Endothelial cell of umbilical vein (primary cell): ENCODE measurements around the gene CNTROB. TPM values are rescaled to one million over a fixed set of nuclear protein-coding genes. Genes with fewer than 3 reads are reported as not detected.

ENCODE experiments used
- BruUV-seq: library from RNA; stranded (reverse); fragments of 400-500 nt; replicated peaks from 2 replicates; lab custom pipeline; 2021; lab: Mats Ljungman, UMichigan
- CTCF ChIA-PET: fragments of 300-600, 350-600 bp; sonication (Branson Sonifier 250); formaldehyde crosslinking; loops from one replicate; lab custom pipeline; 2021; ENCODE audit warnings: antibody characterized with exemption, inconsistent platforms; lab: Charles Lee
- POLR2A ChIA-PET: fragments of 300-600, 350-600 bp; sonication (Branson Sonifier 250); formaldehyde crosslinking; loops from one replicate; lab custom pipeline; 2021; ENCODE audit warnings: antibody characterized with exemption, inconsistent platforms; lab: Charles Lee
- DNase-seq: peaks from one replicate; pipeline ENCODE4 v3.0.0-alpha.2; 2011; ENCODE audit warnings: low read depth, low spot score
- FAIRE-seq: peaks from 2 replicates; lab custom pipeline; 2011; peaks lifted over from hg19 to GRCh38; lab: Jason Lieb, UNC
- H2AFZ ChIP-seq: 2 replicates; pipeline ENCODE4 v1.6.0; 2012; ENCODE audit warnings: low read depth, low read length, control low read depth, inconsistent platforms
- H3K27ac ChIP-seq: 2 replicates; pipeline ENCODE4 v1.5.1; 2011; ENCODE audit warnings: low read depth, mild to moderate bottlenecking, control low read depth, low read length, moderate library complexity; ENCODE audit not compliant: insufficient read depth
- H3K27me3 ChIP-seq, 2 experiments: 2 replicates each; pipeline versions ENCODE4 v1.6.0 to v1.6.1; 2011; ENCODE audit warnings: low read length in 2 of 2, mixed read lengths in 1 of 2; ENCODE audit not compliant: control insufficient read depth in 2 of 2, insufficient read depth in 2 of 2
- H3K36me3 ChIP-seq, 2 experiments: 2 replicates in 1 of 2; 3 replicates in 1 of 2; pipeline ENCODE4 v1.5.1; 2011; ENCODE audit warnings: low read length in 2 of 2, mild to moderate bottlenecking in 1 of 2, moderate library complexity in 1 of 2; ENCODE audit not compliant: control insufficient read depth in 2 of 2, insufficient read depth in 2 of 2; ENCODE audit errors: extremely low read depth in 1 of 2
- H3K4me1 ChIP-seq: 3 replicates; pipeline ENCODE4 v1.5.1; 2011; ENCODE audit warnings: mild to moderate bottlenecking, low read length; ENCODE audit not compliant: control insufficient read depth, insufficient read depth; ENCODE audit errors: extremely low read depth
- H3K4me2 ChIP-seq: 2 replicates; pipeline ENCODE4 v1.6.1; 2011; ENCODE audit warnings: low read length, control low read depth, mixed read lengths; ENCODE audit not compliant: insufficient read depth
- H3K4me3 ChIP-seq, 3 experiments: fragments of 200-600 bp in 1 of 3; sonication (generic), shearing (Covaris generic) in 1 of 3; replicated peaks in 1 of 3; 2 replicates each; pipeline ENCODE4 v1.5.1; 2011 to 2016; ENCODE audit warnings: control low read depth in 3 of 3, low read length in 3 of 3, mild to moderate bottlenecking in 2 of 3, inconsistent platforms in 1 of 3, low read depth in 1 of 3, moderate library complexity in 1 of 3; ENCODE audit not compliant: insufficient read depth in 1 of 3
- H3K79me2 ChIP-seq: 2 replicates; pipeline ENCODE4 v1.6.0; 2012; ENCODE audit warnings: low read length, inconsistent platforms; ENCODE audit not compliant: control insufficient read depth, insufficient read depth
- H3K9ac ChIP-seq: replicated peaks from 2 replicates; pipeline ENCODE3; 2011; ENCODE audit warnings: low read length, control low read depth; ENCODE audit not compliant: insufficient read depth; ENCODE audit errors: extremely low read depth
- H3K9me1 ChIP-seq: replicated peaks from 3 replicates; pipeline ENCODE4 v1.6.0; 2011; ENCODE audit warnings: mild to moderate bottlenecking, low read length; ENCODE audit not compliant: control insufficient read depth, insufficient read depth; ENCODE audit errors: extremely low read depth
- H3K9me3 ChIP-seq: replicated peaks from 2 replicates; pipeline ENCODE4 v1.5.1; 2012; ENCODE audit warnings: low read length, inconsistent platforms; ENCODE audit not compliant: control insufficient read depth, insufficient read depth
- H4K20me1 ChIP-seq: replicated peaks from 2 replicates; pipeline ENCODE3; 2011; ENCODE audit warnings: mild to moderate bottlenecking, low read length; ENCODE audit not compliant: control insufficient read depth, insufficient read depth; ENCODE audit errors: extremely low read depth
- EZH2 ChIP-seq: IDR thresholded peaks from 2 replicates; pipeline ENCODE4 v1.6.1; 2012; ENCODE audit warnings: borderline replicate concordance, low read depth, mild to moderate bottlenecking, moderate library complexity, low read length, inconsistent platforms; ENCODE audit not compliant: severe bottlenecking
- FOS ChIP-seq: IDR thresholded peaks from 2 replicates; pipeline ENCODE4 v1.6.1; 2011; ENCODE audit warnings: mild to moderate bottlenecking, low read length, moderate library complexity, borderline replicate concordance; ENCODE audit not compliant: insufficient read depth
- GATA2 ChIP-seq: IDR thresholded peaks from 2 replicates; pipeline ENCODE4 v1.7.0; 2011; ENCODE audit warnings: low read depth, mild to moderate bottlenecking, moderate library complexity, mixed read lengths, low read length; ENCODE audit not compliant: insufficient read length, insufficient read depth
- JUN ChIP-seq: IDR thresholded peaks from 2 replicates; pipeline ENCODE4 v1.6.1; 2011; ENCODE audit warnings: borderline replicate concordance, low read depth; ENCODE audit not compliant: insufficient read length, insufficient read depth
- MYC ChIP-seq: IDR thresholded peaks from one replicate; pipeline ENCODE4 v1.6.1; 2011; ENCODE audit warnings: mild to moderate bottlenecking, low read depth, low read length
- POLR2A ChIP-seq: IDR thresholded peaks from 2 replicates; pipeline ENCODE4 v1.6.1; 2012; ENCODE audit warnings: low read depth, mild to moderate bottlenecking, control low read depth, low read length
- POLR2AphosphoS5 ChIP-seq: IDR thresholded peaks from 2 replicates; pipeline ENCODE4 v1.6.1; 2012; ENCODE audit warnings: low read depth, mild to moderate bottlenecking, control low read depth, low read length, moderate library complexity; ENCODE audit not compliant: insufficient read depth
- dilution Hi-C: fragments of 300-500 bp; cut with MboI; formaldehyde crosslinking; loops from one replicate; pipeline ENCODE4 v1.15.0; 2019; ENCODE audit warnings: low sequenced_read_pairs; ENCODE audit not compliant: extremely low pct_ligation_motif_present
- intact Hi-C: fragments of 100-400 bp; cut with micrococcal nuclease; formaldehyde crosslinking; loops from one replicate; pipeline ENCODE4 v1.10.0; 2022
- polyA plus RNA-seq, 4 experiments: library from polyadenylated mRNA; depleted of rRNA in 3 of 4; stranded (reverse) in 3 of 4; unstranded in 1 of 4; fragments of >200 nt; gene quantifications; 2 replicates each; pipeline versions ENCODE4 v1.2.1 to v1.2.3, GENCODE V29; 2011 to 2012; ENCODE audit warnings: missing spikeins in 1 of 4
- total RNA-seq: library from RNA; stranded (reverse); gene quantifications from 2 replicates; pipeline ENCODE4 v1.2.3, GENCODE V29; 2021
- TF ChIP-seq, protein P1 (sequence below): IDR thresholded peaks from 2 replicates; pipeline ENCODE4 v1.6.1; 2011; ENCODE audit not compliant: insufficient read depth, insufficient read length
- TF ChIP-seq, protein P2 (sequence below), 2 donors: IDR thresholded peaks; 1 replicate in 1 of 2; 2 replicates in 1 of 2; pipeline ENCODE4 v1.5.1; 2011; ENCODE audit warnings: low read length in 2 of 2, mild to moderate bottlenecking in 2 of 2, moderate library complexity in 2 of 2, control low read depth in 1 of 2, inconsistent platforms in 1 of 2, low read depth in 1 of 2; ENCODE audit not compliant: insufficient read depth in 1 of 2; ENCODE audit errors: extremely low read depth in 1 of 2

Gene CNTROB
- total and polyA plus RNA-seq, 2 donors (not counting 3 experiments of a cell fraction or from before 2014, with no cell fraction given): 24.9 to 47.2 TPM

DNA sequence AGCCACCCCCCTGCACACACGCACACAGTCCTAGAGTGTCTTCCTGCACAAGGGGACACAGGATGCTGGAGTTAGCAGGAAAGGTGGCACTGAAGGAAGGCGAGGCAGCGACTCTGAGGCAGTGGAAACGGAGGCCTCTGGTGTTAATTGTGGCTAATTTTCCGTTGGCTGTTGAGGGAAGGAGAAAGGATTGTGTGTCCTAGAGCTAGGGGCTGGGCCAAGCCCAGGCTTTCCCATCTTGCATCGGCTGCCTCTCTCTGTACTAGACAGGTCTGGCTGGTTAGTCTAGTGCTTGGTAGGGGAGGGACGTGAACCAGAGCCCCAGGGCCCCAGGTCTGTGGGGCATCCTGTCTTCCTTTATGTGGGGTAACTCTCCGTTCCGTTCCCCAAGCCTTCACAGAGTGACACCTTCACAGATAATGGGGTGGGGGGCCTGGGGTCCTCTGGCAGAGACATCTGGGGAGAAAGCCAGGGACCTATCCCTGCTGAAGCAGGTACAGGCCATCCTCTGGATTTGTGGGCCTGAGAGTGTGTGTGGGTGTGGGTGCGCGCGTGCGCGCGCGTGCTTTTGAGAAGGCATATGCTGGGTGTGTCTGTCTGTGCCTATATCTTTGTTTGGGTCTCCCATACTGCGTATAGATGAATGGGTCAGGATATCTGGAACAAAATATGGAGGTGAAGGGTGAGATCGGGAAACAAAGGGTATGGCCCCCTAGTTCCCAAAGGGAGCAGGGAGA lies 43.7 kb upstream of the CNTROB start, which contains the start of gene CHD3:
TSS of gene CHD3 (plus strand) at position 606 of the 737 bp plus-strand sequence. CDS start 212 bp downstream, outside the sequence.
- H3K4me1 ChIP-seq: peaks cover 35% of the 10 kb centered on the region
- H3K79me2 ChIP-seq: peaks cover 32% of the 10 kb centered on the region
- TF ChIP-seq GATA2 (no peak), POLR2AphosphoS5 (no peak), POLR2A (no peak), FOS (no peak), JUN (no peak), EZH2 (no peak), MYC (no peak)
- TF ChIP-seq, protein P1, sequence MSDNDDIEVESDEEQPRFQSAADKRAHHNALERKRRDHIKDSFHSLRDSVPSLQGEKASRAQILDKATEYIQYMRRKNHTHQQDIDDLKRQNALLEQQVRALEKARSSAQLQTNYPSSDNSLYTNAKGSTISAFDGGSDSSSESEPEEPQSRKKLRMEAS: no peak
- TF ChIP-seq, protein P2, sequence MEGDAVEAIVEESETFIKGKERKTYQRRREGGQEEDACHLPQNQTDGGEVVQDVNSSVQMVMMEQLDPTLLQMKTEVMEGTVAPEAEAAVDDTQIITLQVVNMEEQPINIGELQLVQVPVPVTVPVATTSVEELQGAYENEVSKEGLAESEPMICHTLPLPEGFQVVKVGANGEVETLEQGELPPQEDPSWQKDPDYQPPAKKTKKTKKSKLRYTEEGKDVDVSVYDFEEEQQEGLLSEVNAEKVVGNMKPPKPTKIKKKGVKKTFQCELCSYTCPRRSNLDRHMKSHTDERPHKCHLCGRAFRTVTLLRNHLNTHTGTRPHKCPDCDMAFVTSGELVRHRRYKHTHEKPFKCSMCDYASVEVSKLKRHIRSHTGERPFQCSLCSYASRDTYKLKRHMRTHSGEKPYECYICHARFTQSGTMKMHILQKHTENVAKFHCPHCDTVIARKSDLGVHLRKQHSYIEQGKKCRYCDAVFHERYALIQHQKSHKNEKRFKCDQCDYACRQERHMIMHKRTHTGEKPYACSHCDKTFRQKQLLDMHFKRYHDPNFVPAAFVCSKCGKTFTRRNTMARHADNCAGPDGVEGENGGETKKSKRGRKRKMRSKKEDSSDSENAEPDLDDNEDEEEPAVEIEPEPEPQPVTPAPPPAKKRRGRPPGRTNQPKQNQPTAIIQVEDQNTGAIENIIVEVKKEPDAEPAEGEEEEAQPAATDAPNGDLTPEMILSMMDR (IDR thresholded peaks at IDR 0.05; ENCODE audit: extremely low read depth in 1 of 2, insufficient read depth in 1 of 2, low read depth in 1 of 2, low read length in 2 of 2): no peak
- H4K20me1 ChIP-seq: no peaks in the 10 kb centered on the region
- peak within 1 kb of the TSS; percentile 69 for H3K9ac ChIP-seq
- peaks cover 13 to 15% of the 10 kb centered on the region in 2 experiments for H3K36me3 ChIP-seq
- peak within 1 kb of the TSS; percentile 78 for H3K27ac ChIP-seq
- intact Hi-C loops: loop anchor here (5.0 kb wide), 1 partner anchor 201 kb away; the partner anchor contains the start of genes TP53 and WRAP53
- no peaks in the 10 kb centered on the region for H3K27me3 ChIP-seq
- POLR2A ChIA-PET: no interaction called here
- H3K9me1 ChIP-seq: no peaks in the 10 kb centered on the region
- H2AFZ ChIP-seq: peak within 1 kb of the TSS; percentile 46
- H3K4me3 ChIP-seq: peak within 1 kb of the TSS in 2 of 3 experiments; percentile 20 to 50
- dilution Hi-C loops: no loop called here
- CTCF ChIA-PET: interaction anchor here (0.8 to 1.4 kb wide), 6 partner anchors 20 to 100 kb away, joined by 3 to 6 read pairs (median 4); partner anchors contain the start of gene NAA38
- DNase-seq (no peak), FAIRE-seq (peak; percentile 44)
- H3K4me2 ChIP-seq: peak within 1 kb of the TSS; percentile 60
- no TSS peak for BruUV-seq
- no peaks in the 10 kb centered on the region for H3K9me3 ChIP-seq
